ENCODE measurements around the gene SESTD1.
"Not testable (repeated sequence)": the region's sequence is repeated elsewhere in the genome, so short reads cannot be mapped to it uniquely, and the experiment has no call there.

Gene SESTD1

DNA sequence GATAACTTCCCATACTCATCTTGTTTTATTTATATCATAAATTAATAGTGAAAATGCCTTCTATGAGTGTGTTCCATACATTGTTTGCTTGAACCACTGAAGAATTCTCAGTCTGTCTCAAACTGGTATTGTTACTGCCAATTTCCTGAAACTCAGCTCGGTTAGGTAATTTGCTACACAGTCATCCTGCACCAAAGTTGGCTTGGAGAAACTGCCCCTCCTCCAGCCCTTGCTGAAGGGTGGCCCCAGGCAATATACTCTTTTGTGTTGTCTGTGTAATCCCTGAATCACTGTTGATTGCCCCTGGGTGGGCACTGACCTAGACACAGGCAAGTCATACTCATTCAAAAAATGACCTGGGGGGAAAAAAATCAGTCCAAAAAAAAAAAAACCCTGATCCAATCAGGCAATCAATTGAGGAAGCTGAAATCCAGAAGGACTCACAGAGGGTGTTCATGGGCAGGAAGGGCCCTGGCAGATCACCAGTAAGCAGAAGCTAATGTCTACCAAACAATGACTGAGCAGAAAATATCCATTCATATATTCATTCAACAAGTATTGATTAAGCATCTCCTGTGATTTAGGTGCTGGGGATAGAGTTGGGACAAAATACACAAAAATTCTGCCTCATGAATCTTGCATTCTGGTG, 3.8 kb upstream of the SESTD1 start:
- no peak overlapping the region for H3K4me3 ChIP-seq (ENCODE audit: low read depth, low read length)

DNA sequence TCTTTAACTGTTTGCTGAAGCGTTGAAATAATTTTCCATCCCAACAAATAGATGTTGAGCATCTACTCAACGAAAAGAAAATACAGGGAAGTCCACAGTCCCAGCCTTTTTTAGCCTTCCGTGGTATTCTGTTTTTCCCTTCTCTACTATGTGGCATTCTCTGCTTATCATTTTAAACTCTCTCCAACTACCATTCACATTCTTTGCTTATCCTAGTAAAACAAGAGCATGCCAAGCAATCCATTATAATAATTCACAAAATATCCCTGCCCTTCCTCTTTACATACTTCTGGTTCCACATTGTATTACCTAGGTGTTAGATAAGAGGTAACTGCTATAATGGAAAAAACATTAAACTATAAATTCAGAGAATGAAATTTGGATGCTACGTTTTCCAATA, 1.6 kb upstream of the SESTD1 start:
- H3K4me3 ChIP-seq (ENCODE audit: low read depth, low read length) = no peak overlapping the region

- H3K4me3 ChIP-seq (ENCODE audit: low read depth, low read length) = peak overlapping the region; percentile 75
These were observed 464 bp upstream of the SESTD1 start for GRCh38 chr2:179265082-179265510.

- peak overlapping the region; percentile 75 for H3K4me3 ChIP-seq (ENCODE audit: low read depth, low read length)
These were observed 925 bp downstream of the SESTD1 start for GRCh38 chr2:179263446-179264367.

DNA sequence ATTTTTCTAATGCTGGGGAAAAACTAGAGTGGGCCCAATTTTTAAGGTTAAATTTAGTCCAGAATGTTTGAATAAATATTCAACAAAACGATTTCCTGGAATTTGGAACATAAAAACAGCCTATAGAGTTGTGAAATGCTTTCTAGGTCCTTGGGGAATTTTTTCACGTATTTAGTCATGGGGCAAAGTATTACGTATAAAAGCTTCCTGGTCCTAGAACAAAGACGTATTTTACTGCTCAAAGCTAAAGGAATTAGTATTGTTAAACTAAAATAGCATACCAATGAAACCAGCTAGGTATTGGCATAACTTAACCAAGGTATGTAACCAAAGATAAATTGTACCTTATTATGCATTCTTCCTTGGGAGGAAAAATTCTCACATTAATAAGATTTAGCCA, 1.6 kb downstream of the SESTD1 start:
- H3K4me3 ChIP-seq (ENCODE audit: low read depth, low read length) = peak overlapping the region; percentile 75

DNA sequence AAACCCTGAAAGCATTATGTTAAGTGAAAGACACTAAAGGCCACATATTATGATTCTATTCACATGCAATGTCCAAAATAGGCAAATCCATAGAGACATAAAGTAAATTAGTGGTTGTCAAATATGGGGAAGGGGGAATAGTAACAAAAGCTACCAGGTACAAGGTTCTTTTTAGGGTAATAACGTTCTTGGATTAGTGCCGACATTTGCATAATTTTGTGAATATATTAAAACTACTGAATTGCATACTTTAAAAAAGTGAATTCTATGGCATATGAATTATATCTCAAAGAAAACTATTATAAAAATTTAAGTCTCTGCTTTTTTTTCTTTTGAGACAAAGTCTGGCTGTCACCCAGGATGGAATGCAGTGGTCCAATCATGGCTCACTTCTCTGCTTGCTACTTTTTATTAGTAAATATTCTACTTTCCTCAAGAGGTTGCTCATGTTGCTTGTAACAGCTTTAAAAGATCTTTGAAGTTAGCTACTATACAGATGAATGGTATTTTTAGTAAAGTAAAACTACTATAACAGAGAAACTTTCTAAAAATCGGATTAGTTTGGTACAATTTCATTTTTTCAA, 2.5 kb downstream of the SESTD1 start:
- H3K4me3 ChIP-seq (ENCODE audit: low read depth, low read length) = no peak overlapping the region

GRCh38 chr2:179261151-179261825, 3.3 kb downstream of the SESTD1 start:
- no peak overlapping the region for H3K4me3 ChIP-seq (ENCODE audit: low read depth, low read length)

GRCh38 chr2:179260224-179260623, 4.4 kb downstream of the SESTD1 start:
- no peak overlapping the region for H3K4me3 ChIP-seq (ENCODE audit: low read depth, low read length)

GRCh38 chr2:179255129-179255528, 9.5 kb downstream of the SESTD1 start:
- H3K4me3 ChIP-seq (ENCODE audit: low read depth, low read length) = no peak overlapping the region

- no peak overlapping the region for H3K4me3 ChIP-seq (ENCODE audit: low read depth, low read length)
These were observed 11.4 kb downstream of the SESTD1 start for GRCh38 chr2:179253226-179253625.

DNA sequence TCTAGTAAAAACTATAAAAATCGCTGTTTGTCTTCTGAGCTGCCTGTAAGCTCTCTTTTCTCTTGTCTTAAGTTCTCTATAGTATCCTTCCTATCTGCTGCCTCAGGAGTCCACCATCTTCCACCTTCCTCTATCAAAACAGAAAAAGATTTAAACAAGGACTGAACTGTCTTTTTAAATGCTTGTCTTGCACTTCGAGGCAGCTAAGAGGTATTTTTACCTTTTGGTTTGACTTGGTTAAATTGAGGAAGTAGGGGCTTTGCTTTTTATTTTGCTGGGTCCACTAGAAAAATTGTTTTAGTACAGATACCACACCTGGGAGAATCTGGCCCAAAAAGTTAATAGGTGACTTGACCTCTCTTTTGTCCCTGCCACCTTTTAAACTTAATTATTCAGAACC, 12.2 kb downstream of the SESTD1 start:
- H3K4me3 ChIP-seq (ENCODE audit: low read depth, low read length) = no peak overlapping the region

GRCh38 chr2:179251870-179252269, 12.8 kb downstream of the SESTD1 start:
- H3K4me3 ChIP-seq (ENCODE audit: low read depth, low read length) = no peak overlapping the region

GRCh38 chr2:179250848-179251504, 13.7 kb downstream of the SESTD1 start:
- no peak overlapping the region for H3K4me3 ChIP-seq (ENCODE audit: low read depth, low read length)

- no peak overlapping the region for H3K4me3 ChIP-seq (ENCODE audit: low read depth, low read length)
These were observed 14.5 kb downstream of the SESTD1 start for GRCh38 chr2:179250095-179250494.

DNA sequence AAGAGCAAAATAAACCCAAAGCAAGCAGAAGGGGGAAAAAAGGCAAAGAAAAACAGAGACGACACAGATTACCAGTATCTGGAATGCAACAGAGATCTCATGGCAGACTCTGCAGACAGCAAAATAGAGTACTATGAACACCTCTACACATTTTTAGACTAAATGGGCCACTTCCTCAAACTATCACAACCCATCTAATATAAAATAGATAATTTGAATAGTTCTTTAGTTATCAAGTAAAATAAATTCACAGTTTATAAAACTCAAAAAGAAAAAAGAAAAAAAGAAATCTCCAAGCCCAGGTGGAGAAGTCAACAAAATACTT, 16.6 kb downstream of the SESTD1 start:
- H3K4me3 ChIP-seq (ENCODE audit: low read depth, low read length) = no peak overlapping the region

DNA sequence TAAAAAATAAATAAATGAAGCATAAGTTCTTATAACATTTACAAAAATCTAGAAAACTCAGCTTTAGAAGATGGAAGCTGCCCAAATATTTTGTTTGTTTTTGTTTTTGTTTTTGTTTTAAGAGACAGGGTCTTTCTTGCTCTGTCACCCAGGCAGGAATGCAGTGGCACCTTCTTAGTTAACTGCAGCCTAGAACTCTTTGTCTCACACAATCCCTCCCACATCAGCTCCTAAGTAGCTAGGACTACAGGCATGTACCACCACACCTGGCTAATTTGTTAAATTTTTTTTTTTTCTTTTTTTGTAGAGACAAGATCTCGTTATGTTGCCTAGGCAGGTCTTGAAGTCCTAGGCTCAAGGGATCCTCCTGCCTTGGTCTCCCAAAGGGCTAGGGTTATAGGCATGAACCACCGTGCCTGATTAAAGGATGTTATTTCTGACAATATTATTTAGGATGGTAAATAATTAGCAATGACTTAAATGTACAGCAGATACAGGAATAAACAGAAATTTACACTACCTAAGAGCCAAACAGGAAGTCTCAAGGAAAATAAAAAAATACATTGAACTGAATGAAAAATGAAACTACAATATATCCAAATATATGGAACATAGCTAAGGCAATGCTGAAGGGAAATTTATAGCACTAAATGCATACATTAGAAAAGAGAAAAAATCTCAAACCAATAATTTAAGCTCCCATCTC, 17.2 kb downstream of the SESTD1 start:
- H3K4me3 ChIP-seq (ENCODE audit: low read depth, low read length) = no peak overlapping the region

- not testable (repeated sequence) for H3K4me3 ChIP-seq (ENCODE audit: low read depth, low read length)
These were observed 18.8 kb downstream of the SESTD1 start for GRCh38 chr2:179245843-179246242.

GRCh38 chr2:179243046-179243445, 21.6 kb downstream of the SESTD1 start:
- no peak overlapping the region for H3K4me3 ChIP-seq (ENCODE audit: low read depth, low read length)

DNA sequence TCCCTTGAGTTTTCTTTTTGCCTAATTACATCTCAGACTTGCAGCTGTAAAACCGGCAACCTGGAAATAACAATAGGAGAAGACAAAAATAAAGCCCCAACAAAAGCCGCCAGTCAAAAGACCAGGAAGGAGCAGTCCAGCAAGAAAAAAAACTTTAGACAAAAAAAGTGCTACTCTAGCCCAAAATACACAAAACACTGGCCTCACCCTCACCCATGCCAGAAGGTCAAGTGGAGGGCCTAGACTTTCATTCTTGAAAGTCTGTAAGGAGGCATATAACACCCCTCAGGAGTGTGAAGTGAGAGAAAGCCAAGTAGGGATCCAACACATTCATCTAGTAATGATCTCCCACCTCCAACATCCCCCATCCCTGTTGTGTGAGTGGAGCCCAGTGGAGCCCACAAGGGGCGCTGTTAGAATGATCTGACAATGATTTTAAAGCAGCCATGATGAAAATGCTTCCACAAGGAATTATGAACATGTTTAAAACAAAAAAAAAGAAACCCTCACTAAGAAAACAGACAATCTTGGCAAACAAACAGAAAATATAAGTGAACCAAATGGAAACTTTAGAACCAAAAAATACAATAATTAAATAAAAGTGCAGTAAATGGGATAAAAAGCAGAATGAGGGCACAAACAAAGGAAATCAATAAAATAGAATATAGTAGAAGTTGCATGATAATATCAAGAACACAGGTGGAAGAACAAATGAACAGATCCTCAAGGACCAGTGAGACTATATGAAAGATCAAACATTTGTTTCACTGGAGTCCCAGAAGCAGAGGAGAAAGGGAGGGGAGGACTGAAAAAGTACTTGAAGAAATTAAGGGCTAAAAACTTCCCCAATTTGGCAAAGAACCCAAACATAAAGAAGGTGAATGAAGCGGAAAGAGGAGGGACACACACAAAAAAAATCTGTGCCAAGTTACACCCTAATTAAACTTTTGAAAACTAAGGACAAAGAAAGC, 23.9 kb downstream of the SESTD1 start:
- H3K4me3 ChIP-seq (ENCODE audit: low read depth, low read length) = no peak overlapping the region

Measured in iPS-11a (cell line).